Measurements from ENCODE around the gene RICTOR. TPM values are rescaled to one million over a fixed set of nuclear protein-coding genes. Genes with fewer than 3 reads are reported as not detected.

RICTOR gene
- polyA plus RNA-seq, 2 of the 4 experiments (the other 2 are of a cell fraction) = 6.5 to 28.5 TPM

DNA sequence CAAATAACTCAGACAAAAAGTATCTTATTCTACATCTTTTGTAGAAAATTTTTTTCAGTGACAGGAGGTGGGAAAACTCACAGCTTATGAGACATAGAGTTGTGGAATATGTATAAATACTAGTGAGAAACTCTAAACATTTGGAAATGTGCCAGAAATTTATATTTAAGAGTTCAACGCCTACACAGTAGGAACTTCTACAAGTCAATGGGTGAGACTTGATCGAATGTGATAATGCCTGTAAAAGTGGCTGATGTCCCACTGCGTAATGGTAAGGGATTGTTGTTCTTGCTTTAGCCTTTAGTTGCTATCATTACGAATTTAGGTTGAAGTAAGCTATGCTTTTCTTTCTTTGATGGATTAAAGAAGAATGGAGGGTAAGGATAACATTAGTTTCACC is 40.0 kb upstream of the RICTOR start:
- 85% methylated on average over 4 of the region's 4 CpGs for WGBS (ENCODE audit: missing lambda C conversion rate)

GRCh38 chr5:39113354-39113953 is 39.3 kb upstream of the RICTOR start:
- DNase-seq (ENCODE audit: low read depth in 1 of 2, low spot score in 1 of 2) (no peak), ATAC-seq (peak; percentile 44 to 63; a peak in 2 of 6 replicates), FAIRE-seq (peak; percentile 54)
- peak overlapping the region; percentile 33 for H3K4me2 ChIP-seq
- H3K9me3 ChIP-seq = no peaks in the 10 kb centered on the region
- POLR2A ChIA-PET = no interaction called here
- WGBS (ENCODE audit: missing lambda C conversion rate) = 60% methylated on average over 4 of the region's 4 CpGs
- TF ChIP-seq, protein P1, sequence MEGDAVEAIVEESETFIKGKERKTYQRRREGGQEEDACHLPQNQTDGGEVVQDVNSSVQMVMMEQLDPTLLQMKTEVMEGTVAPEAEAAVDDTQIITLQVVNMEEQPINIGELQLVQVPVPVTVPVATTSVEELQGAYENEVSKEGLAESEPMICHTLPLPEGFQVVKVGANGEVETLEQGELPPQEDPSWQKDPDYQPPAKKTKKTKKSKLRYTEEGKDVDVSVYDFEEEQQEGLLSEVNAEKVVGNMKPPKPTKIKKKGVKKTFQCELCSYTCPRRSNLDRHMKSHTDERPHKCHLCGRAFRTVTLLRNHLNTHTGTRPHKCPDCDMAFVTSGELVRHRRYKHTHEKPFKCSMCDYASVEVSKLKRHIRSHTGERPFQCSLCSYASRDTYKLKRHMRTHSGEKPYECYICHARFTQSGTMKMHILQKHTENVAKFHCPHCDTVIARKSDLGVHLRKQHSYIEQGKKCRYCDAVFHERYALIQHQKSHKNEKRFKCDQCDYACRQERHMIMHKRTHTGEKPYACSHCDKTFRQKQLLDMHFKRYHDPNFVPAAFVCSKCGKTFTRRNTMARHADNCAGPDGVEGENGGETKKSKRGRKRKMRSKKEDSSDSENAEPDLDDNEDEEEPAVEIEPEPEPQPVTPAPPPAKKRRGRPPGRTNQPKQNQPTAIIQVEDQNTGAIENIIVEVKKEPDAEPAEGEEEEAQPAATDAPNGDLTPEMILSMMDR (IDR thresholded peaks at IDR 0.05) = no peak
- no peak for TF ChIP-seq FOSL2 (IDR thresholded peaks at IDR 0.05)
- TF ChIP-seq FOSL2 (CRISPR knock-in tag; IDR thresholded peaks at IDR 0.05) = peak; percentile 79
- H3K27ac ChIP-seq = 0 out of 6 replicates have a peak overlapping the region, but pooled peaks have one; percentile 23 to 40
- CTCF ChIA-PET = interaction anchor here (1.3 to 3.6 kb wide), 3 partner anchors 8 to 32 kb away, joined by 5 to 18 read pairs (median 6); no protein-coding TSS in a partner anchor
- peaks cover 39% of the 10 kb centered on the region for H3K4me1 ChIP-seq
- no peak overlapping the region for H3K4me3 ChIP-seq

More for the DNA sequence above, 40.0 kb upstream of the RICTOR start:
- FAIRE-seq (peak; percentile 89), ATAC-seq (no peak), DNase-seq (ENCODE audit: low read depth in 1 of 2, low spot score in 1 of 2) (no peak)
- TF ChIP-seq EP300 (IDR thresholded peaks at IDR 0.05) = no peak
- TF ChIP-seq, protein P2, sequence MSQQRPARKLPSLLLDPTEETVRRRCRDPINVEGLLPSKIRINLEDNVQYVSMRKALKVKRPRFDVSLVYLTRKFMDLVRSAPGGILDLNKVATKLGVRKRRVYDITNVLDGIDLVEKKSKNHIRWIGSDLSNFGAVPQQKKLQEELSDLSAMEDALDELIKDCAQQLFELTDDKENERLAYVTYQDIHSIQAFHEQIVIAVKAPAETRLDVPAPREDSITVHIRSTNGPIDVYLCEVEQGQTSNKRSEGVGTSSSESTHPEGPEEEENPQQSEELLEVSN (IDR thresholded peaks at IDR 0.05; ENCODE audit: borderline replicate concordance, low read depth) = no peak
- TF ChIP-seq, protein P3, sequence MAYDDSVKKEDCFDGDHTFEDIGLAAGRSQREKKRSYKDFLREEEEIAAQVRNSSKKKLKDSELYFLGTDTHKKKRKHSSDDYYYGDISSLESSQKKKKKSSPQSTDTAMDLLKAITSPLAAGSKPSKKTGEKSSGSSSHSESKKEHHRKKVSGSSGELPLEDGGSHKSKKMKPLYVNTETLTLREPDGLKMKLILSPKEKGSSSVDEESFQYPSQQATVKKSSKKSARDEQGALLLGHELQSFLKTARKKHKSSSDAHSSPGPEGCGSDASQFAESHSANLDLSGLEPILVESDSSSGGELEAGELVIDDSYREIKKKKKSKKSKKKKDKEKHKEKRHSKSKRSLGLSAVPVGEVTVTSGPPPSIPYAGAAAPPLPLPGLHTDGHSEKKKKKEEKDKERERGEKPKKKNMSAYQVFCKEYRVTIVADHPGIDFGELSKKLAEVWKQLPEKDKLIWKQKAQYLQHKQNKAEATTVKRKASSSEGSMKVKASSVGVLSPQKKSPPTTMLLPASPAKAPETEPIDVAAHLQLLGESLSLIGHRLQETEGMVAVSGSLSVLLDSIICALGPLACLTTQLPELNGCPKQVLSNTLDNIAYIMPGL (CRISPR knock-in tag; IDR thresholded peaks at IDR 0.05; ENCODE audit: borderline replicate concordance) = no peak
- ChIA-PET POLR2A (interaction anchor here (1.6 kb wide), 1 partner anchor 14 kb away, joined by 4 read pairs; no protein-coding TSS in a partner anchor), CTCF (interaction anchor here (1.0 to 2.3 kb wide), 8 partner anchors 9 to 170 kb away, joined by 3 to 8 read pairs (median 6); no protein-coding TSS in a partner anchor)
- H3K4me2 ChIP-seq = no peak overlapping the region
- no peak overlapping the region for H3K4me3 ChIP-seq
- peaks cover 45% of the 10 kb centered on the region for H3K4me1 ChIP-seq
- no peak overlapping the region for H3K27ac ChIP-seq
- H3K9me3 ChIP-seq = no peaks in the 10 kb centered on the region

GRCh38 chr5:39109606-39110005 is 35.4 kb upstream of the RICTOR start:
- H3K9me3 ChIP-seq = no peaks in the 10 kb centered on the region
- FAIRE-seq (peak; percentile 80), DNase-seq (ENCODE audit: low read depth in 1 of 2, low spot score in 1 of 2) (no peak), ATAC-seq (peak in 1 of 2 experiments; percentile 13; a peak in 3 of 6 replicates)
- 84% methylated on average over 2 of the region's 2 CpGs for WGBS (ENCODE audit: missing lambda C conversion rate)
- no peak for TF ChIP-seq MAX (IDR thresholded peaks at IDR 0.05)
- no peak for TF ChIP-seq NFE2L2 (conservative IDR thresholded peaks at IDR 0.05; ENCODE audit: low read length)
- no peak for TF ChIP-seq POLR2AphosphoS2 (conservative IDR thresholded peaks at IDR 0.05; ENCODE audit: low read length)
- 0 out of 2 replicates have a peak, but pooled peaks have one; percentile 3 for TF ChIP-seq NPAS2 (CRISPR knock-in tag; IDR thresholded peaks at IDR 0.05; ENCODE audit: borderline replicate concordance)
- POLR2A ChIA-PET = no interaction called here
- H3K4me3 ChIP-seq = no peak overlapping the region
- H3K27ac ChIP-seq = peak overlapping the region in 1 of 2 experiments; percentile 11; a peak in 1 of 6 replicates
- peaks cover 52% of the 10 kb centered on the region for H3K4me1 ChIP-seq
- H3K4me2 ChIP-seq = no peak overlapping the region
- CTCF ChIA-PET = interaction anchor here (1.1 to 3.6 kb wide), 4 partner anchors 10 to 36 kb away, joined by 3 to 18 read pairs (median 3); no protein-coding TSS in a partner anchor

GRCh38 chr5:39108987-39109386 is 34.8 kb upstream of the RICTOR start:
- ChIA-PET POLR2A (no interaction called here), CTCF (interaction anchor here (1.2 to 1.3 kb wide), 2 partner anchors 10 to 35 kb away, joined by 3 read pairs; no protein-coding TSS in a partner anchor)
- ATAC-seq (peak in 1 of 2 experiments; percentile 51; a peak in 2 of 6 replicates), DNase-seq (ENCODE audit: low read depth in 1 of 2, low spot score in 1 of 2) (no peak), FAIRE-seq (peak; percentile 23)
- no peaks in the 10 kb centered on the region for H3K9me3 ChIP-seq
- peaks cover 58% of the 10 kb centered on the region for H3K4me1 ChIP-seq
- WGBS (ENCODE audit: missing lambda C conversion rate) = 64% methylated on average over 3 of the region's 3 CpGs
- no peak overlapping the region for H3K4me3 ChIP-seq
- H3K4me2 ChIP-seq = no peak overlapping the region
- peak overlapping the region; percentile 11 to 43; a peak in 3 of 6 replicates for H3K27ac ChIP-seq
- TF ChIP-seq SREBF2 (IDR thresholded peaks at IDR 0.05) = no peak
- TF ChIP-seq PHF8 (IDR thresholded peaks at IDR 0.05; ENCODE audit: borderline replicate concordance, low read depth) = no peak
- no peak for TF ChIP-seq KDM1A (IDR thresholded peaks at IDR 0.05; ENCODE audit: low read depth)
- TF ChIP-seq RCOR1 (IDR thresholded peaks at IDR 0.05; ENCODE audit: low read depth, low read length) = no peak
- TF ChIP-seq ZNF302 (CRISPR knock-in tag; IDR thresholded peaks at IDR 0.05) = no peak
- no peak for TF ChIP-seq JUNB (IDR thresholded peaks at IDR 0.05)
- no peak for TF ChIP-seq RAD21 (conservative IDR thresholded peaks at IDR 0.05 in 1 of 2, IDR thresholded peaks at IDR 0.05 in 1 of 2)
- no peak for TF ChIP-seq EP300 (IDR thresholded peaks at IDR 0.05)
- TF ChIP-seq, protein P3 (CRISPR knock-in tag; IDR thresholded peaks at IDR 0.05; ENCODE audit: borderline replicate concordance) = no peak
- TF ChIP-seq HOXB5 (CRISPR knock-in tag; IDR thresholded peaks at IDR 0.05) = no peak
- TF ChIP-seq HDAC2 (IDR thresholded peaks at IDR 0.05) = no peak
- no peak for TF ChIP-seq CEBPB (IDR thresholded peaks at IDR 0.05)
- no peak for TF ChIP-seq CBX2 (IDR thresholded peaks at IDR 0.05; ENCODE audit: borderline replicate concordance, low read depth)
- TF ChIP-seq HOXA7 (CRISPR knock-in tag; IDR thresholded peaks at IDR 0.05) = no peak
- no peak for TF ChIP-seq MAZ (IDR thresholded peaks at IDR 0.05; ENCODE audit: borderline replicate concordance, low read depth, low read length)
